Astrocyte of the cerebellum (primary cell): ENCODE results near the gene NHERF1.

ENCODE experiments used
- DNase-seq: peaks from one replicate; pipeline ENCODE4 v3.0.0-alpha.2; 2011; ENCODE audit warnings: low read depth
- H3K4me3 ChIP-seq: 2 replicates; pipeline ENCODE4 v1.5.1; 2011; ENCODE audit warnings: mild to moderate bottlenecking, low read depth, low read length, moderate library complexity
- in situ Hi-C: cut with HindIII; loops from 2 replicates; pipeline ENCODE4 v1.10.0; 2017; ENCODE audit warnings: low sequenced_read_pairs
- TF ChIP-seq, protein P1 (sequence below): IDR thresholded peaks from 2 replicates; pipeline ENCODE4 v1.5.1; 2012; ENCODE audit warnings: low read length, low read depth, moderate library complexity, mild to moderate bottlenecking; ENCODE audit errors: missing control alignments

Gene NHERF1

DNA sequence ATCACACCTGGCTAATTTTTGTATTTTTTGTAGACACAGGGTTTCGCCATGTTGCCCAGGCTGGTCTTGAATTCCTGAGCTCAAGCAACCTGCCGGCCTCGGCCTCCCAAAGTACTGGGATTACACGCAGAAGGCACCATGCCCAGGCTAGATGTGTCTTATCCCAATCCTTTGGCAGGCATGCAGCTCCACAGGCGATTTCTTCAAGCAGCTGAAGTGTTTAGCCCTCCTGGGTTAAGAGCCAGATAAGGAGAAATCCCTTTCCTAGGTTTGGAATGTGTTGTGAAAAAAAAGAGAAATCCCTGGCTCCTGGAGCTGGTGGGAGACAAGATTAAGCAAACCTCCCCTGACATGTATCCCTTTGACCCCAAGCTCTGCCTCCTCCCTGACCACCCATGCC lies 2.1 kb upstream of the NHERF1 start:
- no peak overlapping the region for H3K4me3 ChIP-seq
- no peak for DNase-seq
- in situ Hi-C loops = no loop called here
- TF ChIP-seq, protein P1, sequence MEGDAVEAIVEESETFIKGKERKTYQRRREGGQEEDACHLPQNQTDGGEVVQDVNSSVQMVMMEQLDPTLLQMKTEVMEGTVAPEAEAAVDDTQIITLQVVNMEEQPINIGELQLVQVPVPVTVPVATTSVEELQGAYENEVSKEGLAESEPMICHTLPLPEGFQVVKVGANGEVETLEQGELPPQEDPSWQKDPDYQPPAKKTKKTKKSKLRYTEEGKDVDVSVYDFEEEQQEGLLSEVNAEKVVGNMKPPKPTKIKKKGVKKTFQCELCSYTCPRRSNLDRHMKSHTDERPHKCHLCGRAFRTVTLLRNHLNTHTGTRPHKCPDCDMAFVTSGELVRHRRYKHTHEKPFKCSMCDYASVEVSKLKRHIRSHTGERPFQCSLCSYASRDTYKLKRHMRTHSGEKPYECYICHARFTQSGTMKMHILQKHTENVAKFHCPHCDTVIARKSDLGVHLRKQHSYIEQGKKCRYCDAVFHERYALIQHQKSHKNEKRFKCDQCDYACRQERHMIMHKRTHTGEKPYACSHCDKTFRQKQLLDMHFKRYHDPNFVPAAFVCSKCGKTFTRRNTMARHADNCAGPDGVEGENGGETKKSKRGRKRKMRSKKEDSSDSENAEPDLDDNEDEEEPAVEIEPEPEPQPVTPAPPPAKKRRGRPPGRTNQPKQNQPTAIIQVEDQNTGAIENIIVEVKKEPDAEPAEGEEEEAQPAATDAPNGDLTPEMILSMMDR = no peak

DNA sequence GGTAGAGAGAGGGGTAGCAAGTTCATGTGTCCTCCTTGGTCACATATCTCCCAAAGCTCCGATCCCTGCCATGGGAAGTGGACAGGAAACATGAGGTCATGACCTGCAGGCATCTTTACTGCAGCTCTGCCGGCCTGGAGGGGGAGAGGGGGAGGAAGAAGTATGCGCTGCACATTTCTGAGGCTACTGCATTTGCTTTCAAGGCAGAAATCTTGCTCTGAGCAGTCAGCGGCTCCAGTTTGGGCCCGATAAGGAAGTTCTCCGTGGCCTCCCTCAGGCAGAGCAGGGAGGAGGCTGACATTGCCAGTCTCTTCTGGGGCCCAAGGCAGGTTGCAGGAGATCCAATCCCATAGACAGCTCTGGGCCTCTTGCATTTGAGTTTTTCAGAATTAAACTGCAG lies 1.5 kb upstream of the NHERF1 start:
- no peak overlapping the region for H3K4me3 ChIP-seq
- in situ Hi-C loops = no loop called here
- DNase-seq = no peak
- TF ChIP-seq, protein P1 = no peak

DNA sequence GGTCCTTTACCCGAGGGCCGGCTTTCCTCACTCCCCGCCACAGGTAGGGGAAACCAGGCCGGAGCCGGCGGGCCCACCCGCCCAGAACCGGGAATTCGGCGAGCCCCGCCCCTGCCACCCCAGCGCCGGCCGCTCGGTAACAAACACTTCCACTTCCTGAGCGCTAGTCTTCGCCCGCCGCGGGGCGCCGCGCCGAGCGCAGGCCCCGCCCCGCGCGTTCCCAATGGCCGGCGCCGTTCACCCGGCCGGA lies 224 bp upstream of the NHERF1 start:
- in situ Hi-C loops = no loop called here
- peak overlapping the region; percentile 84 for H3K4me3 ChIP-seq
- DNase-seq = no peak
- TF ChIP-seq, protein P1 = no peak

DNA sequence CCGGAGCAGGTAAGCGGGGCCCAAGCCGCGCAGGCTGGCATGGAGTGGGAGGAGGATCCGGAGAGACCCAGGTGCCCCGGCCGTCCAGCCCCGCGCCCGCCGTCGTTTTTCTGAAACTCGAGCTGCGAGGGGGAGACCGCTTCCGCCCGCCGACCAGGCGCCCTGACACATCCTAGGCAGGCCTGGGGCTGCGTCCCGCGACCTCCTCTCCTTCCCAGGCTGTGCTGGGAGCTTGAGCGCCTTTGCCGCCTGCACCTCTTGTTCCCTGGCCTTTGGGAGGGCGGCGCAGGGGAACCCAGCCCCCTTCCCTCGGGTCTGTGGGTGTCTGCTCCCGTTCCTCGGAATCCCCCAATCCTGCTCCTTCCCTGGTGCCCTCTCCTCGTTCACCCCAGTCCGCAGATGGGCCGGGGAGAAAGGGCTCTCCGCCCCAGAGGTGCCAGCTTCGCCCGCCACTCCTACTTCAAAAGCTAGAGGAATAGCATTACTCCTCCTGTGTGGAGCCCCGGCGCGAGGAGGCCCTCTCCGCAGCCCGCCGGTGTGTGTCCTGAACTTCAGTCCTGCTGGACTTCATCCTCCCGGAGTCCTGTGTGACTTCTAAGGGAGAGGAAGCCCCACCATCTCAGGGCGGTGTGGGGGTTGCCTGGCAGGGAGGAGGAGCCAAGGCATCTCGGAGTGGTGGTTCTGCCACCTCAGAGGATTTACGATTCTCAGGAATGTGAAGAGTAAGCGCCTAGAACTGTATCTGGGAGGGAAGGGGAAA lies 1.0 kb downstream of the NHERF1 start:
- TF ChIP-seq, protein P1 = no peak
- peak overlapping the region; percentile 84 for H3K4me3 ChIP-seq
- DNase-seq = no peak
- in situ Hi-C loops = no loop called here

DNA sequence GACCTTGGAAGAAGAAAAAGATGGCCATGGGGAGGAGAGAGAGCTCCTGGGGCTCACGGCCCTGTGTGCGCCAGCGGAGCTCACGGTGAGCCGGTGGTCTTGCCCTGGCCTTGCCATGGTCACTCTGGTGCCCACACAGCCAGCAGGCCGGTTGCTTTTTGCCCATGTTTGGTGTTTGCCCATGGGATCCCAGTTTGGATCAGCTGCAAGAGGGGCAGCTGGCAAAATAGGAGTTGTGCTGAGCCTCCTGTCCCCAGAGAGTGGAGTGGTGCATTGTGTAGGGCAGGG lies 1.6 kb downstream of the NHERF1 start:
- no peak for DNase-seq
- peak overlapping the region; percentile 84 for H3K4me3 ChIP-seq
- TF ChIP-seq, protein P1 = no peak
- in situ Hi-C loops = no loop called here

DNA sequence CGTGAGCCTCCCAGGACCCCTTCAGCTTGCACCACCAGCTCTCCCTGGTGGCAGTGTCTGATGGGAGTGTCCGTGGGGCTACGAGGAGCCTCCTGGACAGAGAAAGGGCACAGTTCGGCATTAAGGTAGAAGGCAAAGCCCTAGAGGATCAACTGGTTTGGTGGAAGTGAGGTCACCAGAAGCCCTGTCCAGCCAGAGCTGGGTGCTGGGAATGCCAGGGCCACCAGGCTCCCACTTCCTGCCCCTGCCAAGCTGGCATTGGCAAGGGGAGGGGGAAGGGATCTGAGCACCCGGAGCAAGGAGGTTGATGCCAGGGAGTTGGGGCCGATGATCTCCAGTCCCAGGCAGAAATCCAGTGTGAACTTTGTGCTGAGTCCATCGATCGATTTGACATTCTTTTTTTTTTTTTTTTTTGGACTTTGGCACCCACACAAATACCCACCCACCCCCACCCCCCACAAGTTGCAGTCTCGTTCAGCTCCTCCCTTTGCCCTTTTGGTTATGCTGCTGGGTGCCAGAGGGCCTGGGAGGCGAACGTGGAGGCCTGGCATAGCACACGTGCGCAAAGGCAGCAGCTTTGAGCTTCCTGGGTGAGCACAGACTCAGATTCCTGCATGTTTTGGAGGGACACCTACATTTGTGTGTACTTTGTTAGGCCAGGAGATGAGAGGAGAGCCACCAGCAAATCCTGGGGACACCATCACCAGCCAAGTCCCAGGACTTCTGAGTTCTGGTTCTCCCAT lies 2.1 kb downstream of the NHERF1 start:
- TF ChIP-seq, protein P1 = no peak
- in situ Hi-C loops = no loop called here
- peak overlapping the region; percentile 84 for H3K4me3 ChIP-seq
- no peak for DNase-seq
